Activated CD4-positive, alpha-beta memory T cell treated with anti-CD3 and anti-CD28 coated beads, Interleukin-2, amount 10 ng/mL, durations not matched to agents 7 days and 5 days (primary cell): ENCODE measurements around the gene SOBP. TPM values are rescaled to one million over a fixed set of nuclear protein-coding genes. Genes with fewer than 3 reads are reported as not detected.

Experiments
- CTCF ChIA-PET: fragments of 350-600 bp; sonication (Branson Sonifier 250); formaldehyde crosslinking; loops from one replicate; lab custom pipeline; 2021; ENCODE audit warnings: antibody characterized with exemption, inconsistent platforms; lab: Charles Lee
- POLR2A ChIA-PET: fragments of 350-600 bp; sonication (Branson Sonifier 250); formaldehyde crosslinking; loops from one replicate; lab custom pipeline; 2021; ENCODE audit warnings: antibody characterized with exemption; lab: Charles Lee
- DNase-seq: peaks from one replicate; pipeline ENCODE4 v3.0.0-alpha.2; 2020
- H3K27ac Mint-ChIP-seq: one replicate; pipeline ENCODE4 v1.8.0; 2021; ENCODE audit warnings: mild to moderate bottlenecking, mixed read lengths
- H3K27me3 Mint-ChIP-seq: one replicate; pipeline ENCODE4 v1.8.0; 2021; ENCODE audit warnings: mixed read lengths
- H3K36me3 Mint-ChIP-seq: one replicate; pipeline ENCODE4 v1.8.0; 2021; ENCODE audit warnings: low read depth, mixed read lengths
- H3K4me1 Mint-ChIP-seq: one replicate; pipeline ENCODE4 v1.8.0; 2021; ENCODE audit warnings: mixed read lengths
- H3K4me3 Mint-ChIP-seq: one replicate; pipeline ENCODE4 v1.8.0; 2021; ENCODE audit warnings: mild to moderate bottlenecking, mixed read lengths
- H3K9me3 Mint-ChIP-seq: one replicate; pipeline ENCODE4 v1.8.0; 2021; ENCODE audit warnings: mixed read lengths
- total RNA-seq, 2 experiments: library from RNA; stranded (reverse); gene quantifications; one replicate each; pipeline ENCODE4 v1.2.3, GENCODE V29; 2021

Gene SOBP
- total RNA-seq, 2 experiments from 2014 or later, result 0.33 to 0.38 TPM

GRCh38 chr6:107641071-107641470, 151.2 kb downstream of the SOBP start:
- ChIA-PET CTCF (interaction anchor here (2.4 kb wide), 1 partner anchor 33 kb away, joined by 7 read pairs; no protein-coding TSS in a partner anchor), POLR2A (no interaction called here)
- DNase-seq, result no peak
- Mint-ChIP-seq H3K36me3 (no peaks in the 10 kb centered on the region), H3K9me3 (no peaks in the 10 kb centered on the region), H3K4me3 (no peak overlapping the region), H3K27ac (no peak overlapping the region), H3K4me1 (peaks cover 1% of the 10 kb centered on the region), H3K27me3 (peaks cover 65% of the 10 kb centered on the region)

- DNase-seq, result no peak
- Mint-ChIP-seq H3K4me1 (peaks cover 1% of the 10 kb centered on the region), H3K27ac (no peak overlapping the region), H3K4me3 (no peak overlapping the region), H3K27me3 (peaks cover 60% of the 10 kb centered on the region), H3K36me3 (no peaks in the 10 kb centered on the region), H3K9me3 (no peaks in the 10 kb centered on the region)
- CTCF ChIA-PET, result interaction anchor here (2.4 kb wide), 1 partner anchor 33 kb away, joined by 7 read pairs; no protein-coding TSS in a partner anchor
- POLR2A ChIA-PET, result no interaction called here
Observed at GRCh38 chr6:107641500-107641941, 151.6 kb downstream of the SOBP start.

- ChIA-PET CTCF (interaction anchor here (1.5 to 2.4 kb wide), 2 partner anchors 32 to 206 kb away, joined by 5 to 7 read pairs; no protein-coding TSS in a partner anchor), POLR2A (no interaction called here)
- Mint-ChIP-seq H3K27me3 (peaks cover 53% of the 10 kb centered on the region), H3K27ac (no peak overlapping the region), H3K4me1 (no peaks in the 10 kb centered on the region), H3K4me3 (no peak overlapping the region), H3K9me3 (no peaks in the 10 kb centered on the region), H3K36me3 (no peaks in the 10 kb centered on the region)
- DNase-seq, result no peak
Observed at GRCh38 chr6:107642095-107642860, 152.4 kb downstream of the SOBP start.

- no peak for DNase-seq
- Mint-ChIP-seq H3K36me3 (no peaks in the 10 kb centered on the region), H3K4me1 (no peaks in the 10 kb centered on the region), H3K27me3 (peaks cover 49% of the 10 kb centered on the region), H3K27ac (no peak overlapping the region), H3K4me3 (no peak overlapping the region), H3K9me3 (no peaks in the 10 kb centered on the region)
- ChIA-PET POLR2A (no interaction called here), CTCF (interaction anchor here (1.4 to 2.4 kb wide), 3 partner anchors 13 to 205 kb away, joined by 4 to 7 read pairs (median 5); no protein-coding TSS in a partner anchor)
Observed at GRCh38 chr6:107642861-107643328, 153.0 kb downstream of the SOBP start.

- no peaks in the 10 kb centered on the region for H3K9me3 Mint-ChIP-seq
- H3K36me3 Mint-ChIP-seq, result no peaks in the 10 kb centered on the region
- DNase-seq, result no peak
- POLR2A ChIA-PET, result interaction anchor here (0.5 kb wide), 1 partner anchor 1981 kb away, joined by 3 read pairs; no protein-coding TSS in a partner anchor
- H3K27ac Mint-ChIP-seq, result no peak overlapping the region
- peaks cover 42% of the 10 kb centered on the region for H3K27me3 Mint-ChIP-seq
- no peak overlapping the region for H3K4me3 Mint-ChIP-seq
- CTCF ChIA-PET, result no interaction called here
- no peaks in the 10 kb centered on the region for H3K4me1 Mint-ChIP-seq
Observed at GRCh38 chr6:107644513-107644912, 154.6 kb downstream of the SOBP start.

- ChIA-PET CTCF (no interaction called here), POLR2A (interaction anchor here (1.5 kb wide), 1 partner anchor 12 kb away, joined by 5 read pairs; no protein-coding TSS in a partner anchor)
- Mint-ChIP-seq H3K4me1 (no peaks in the 10 kb centered on the region), H3K27ac (no peak overlapping the region), H3K9me3 (no peaks in the 10 kb centered on the region), H3K36me3 (no peaks in the 10 kb centered on the region), H3K27me3 (peaks cover 31% of the 10 kb centered on the region), H3K4me3 (no peak overlapping the region)
- DNase-seq, result no peak
Observed at GRCh38 chr6:107645740-107646139, 155.8 kb downstream of the SOBP start.

GRCh38 chr6:107646176-107646575, 156.3 kb downstream of the SOBP start:
- CTCF ChIA-PET, result interaction anchor here (2.1 kb wide), 1 partner anchor 11 kb away, joined by 5 read pairs; no protein-coding TSS in a partner anchor
- H3K9me3 Mint-ChIP-seq, result no peaks in the 10 kb centered on the region
- DNase-seq, result no peak
- no peaks in the 10 kb centered on the region for H3K36me3 Mint-ChIP-seq
- POLR2A ChIA-PET, result interaction anchor here (1.5 kb wide), 1 partner anchor 12 kb away, joined by 5 read pairs; no protein-coding TSS in a partner anchor
- no peak overlapping the region for H3K27ac Mint-ChIP-seq
- peaks cover 29% of the 10 kb centered on the region for H3K27me3 Mint-ChIP-seq
- no peaks in the 10 kb centered on the region for H3K4me1 Mint-ChIP-seq
- H3K4me3 Mint-ChIP-seq, result no peak overlapping the region

- no peak overlapping the region for H3K27ac Mint-ChIP-seq
- no peaks in the 10 kb centered on the region for H3K9me3 Mint-ChIP-seq
- H3K36me3 Mint-ChIP-seq, result no peaks in the 10 kb centered on the region
- CTCF ChIA-PET, result interaction anchor here (2.1 kb wide), 1 partner anchor 10 kb away, joined by 5 read pairs; no protein-coding TSS in a partner anchor
- DNase-seq, result no peak
- H3K27me3 Mint-ChIP-seq, result peaks cover 23% of the 10 kb centered on the region
- POLR2A ChIA-PET, result no interaction called here
- no peak overlapping the region for H3K4me3 Mint-ChIP-seq
- H3K4me1 Mint-ChIP-seq, result no peaks in the 10 kb centered on the region
Observed at GRCh38 chr6:107646776-107647438, 157.0 kb downstream of the SOBP start.

- H3K27me3 Mint-ChIP-seq, result peaks cover 24% of the 10 kb centered on the region
- no peak overlapping the region for H3K27ac Mint-ChIP-seq
- no peak overlapping the region for H3K4me3 Mint-ChIP-seq
- H3K36me3 Mint-ChIP-seq, result no peaks in the 10 kb centered on the region
- peaks cover 5% of the 10 kb centered on the region for H3K4me1 Mint-ChIP-seq
- POLR2A ChIA-PET, result no interaction called here
- no peak for DNase-seq
- CTCF ChIA-PET, result interaction anchor here (2.1 kb wide), 1 partner anchor 10 kb away, joined by 5 read pairs; no protein-coding TSS in a partner anchor
- H3K9me3 Mint-ChIP-seq, result no peaks in the 10 kb centered on the region
Observed at GRCh38 chr6:107647439-107647948, 157.6 kb downstream of the SOBP start.

- Mint-ChIP-seq H3K27me3 (peaks cover 17% of the 10 kb centered on the region), H3K9me3 (no peaks in the 10 kb centered on the region), H3K27ac (no peak overlapping the region), H3K4me3 (no peak overlapping the region), H3K4me1 (peaks cover 5% of the 10 kb centered on the region), H3K36me3 (no peaks in the 10 kb centered on the region)
- CTCF ChIA-PET, result interaction anchor here (0.6 to 0.7 kb wide), 3 partner anchors 10 to 110 kb away, joined by 3 to 5 read pairs (median 4); no protein-coding TSS in a partner anchor
- DNase-seq, result no peak
- POLR2A ChIA-PET, result no interaction called here
Observed at GRCh38 chr6:107648983-107649382, 159.1 kb downstream of the SOBP start.

GRCh38 chr6:107652526-107653182, 162.7 kb downstream of the SOBP start:
- Mint-ChIP-seq H3K27me3 (peaks cover 17% of the 10 kb centered on the region), H3K4me1 (peaks cover 26% of the 10 kb centered on the region), H3K36me3 (no peaks in the 10 kb centered on the region), H3K9me3 (no peaks in the 10 kb centered on the region), H3K4me3 (no peak overlapping the region), H3K27ac (no peak overlapping the region)
- POLR2A ChIA-PET, result interaction anchor here (1.4 kb wide), 1 partner anchor 17 kb away, joined by 3 read pairs; no protein-coding TSS in a partner anchor
- DNase-seq, result no peak
- CTCF ChIA-PET, result no interaction called here

- Mint-ChIP-seq H3K4me3 (no peak overlapping the region), H3K27ac (no peak overlapping the region), H3K36me3 (no peaks in the 10 kb centered on the region), H3K9me3 (no peaks in the 10 kb centered on the region), H3K4me1 (peaks cover 31% of the 10 kb centered on the region), H3K27me3 (peaks cover 17% of the 10 kb centered on the region)
- ChIA-PET CTCF (no interaction called here), POLR2A (no interaction called here)
- no peak for DNase-seq
Observed at GRCh38 chr6:107653183-107653580, 163.3 kb downstream of the SOBP start.
